Measurements from ENCODE around the gene ENSA. TPM values are rescaled to one million over a fixed set of nuclear protein-coding genes. Genes with fewer than 3 reads are reported as not detected.
"Not testable (repeated sequence)": the region's sequence is repeated elsewhere in the genome, so short reads cannot be mapped to it uniquely, and the experiment has no call there.

Gene ENSA
- polyA plus RNA-seq, 3 donors, result 30.6 to 40.3 (median 38.5) TPM

DNA sequence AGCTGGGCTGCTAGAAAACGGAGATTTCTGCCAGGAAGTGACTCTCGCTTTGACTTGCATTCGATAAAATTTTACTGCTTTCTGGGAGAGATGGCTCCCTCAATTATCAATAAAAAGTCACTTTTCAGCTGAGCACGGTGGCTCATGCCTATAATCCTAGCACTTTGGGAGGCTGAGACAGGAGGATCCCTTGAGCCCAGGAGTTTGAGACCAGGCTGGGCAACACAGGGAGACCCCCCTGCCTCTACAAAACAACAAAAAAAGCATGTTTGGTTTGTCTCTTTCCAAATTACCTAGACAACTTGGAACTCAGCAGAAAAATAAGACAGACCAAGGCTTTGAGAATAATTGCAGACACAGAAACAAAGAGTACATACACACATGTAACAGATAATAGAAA, 12.9 kb upstream of the ENSA start:
- intact Hi-C loops (cut with micrococcal nuclease), result no loop called here
- Mint-ChIP-seq H3K27ac (no peak overlapping the region), H3K9me3 (peaks cover 0 to 3% (median 0%) of the 10 kb centered on the region in 7 donors), H3K4me3 (no peak overlapping the region), H3K4me1 (no peaks in the 10 kb centered on the region), H3K27me3 (ENCODE audit: low read depth in 3 of 3) (no peaks in the 10 kb centered on the region), H3K36me3 (peaks cover 14% of the 10 kb centered on the region in 2 donors)
- Histone ChIP-seq H3K9me3 (replicated peaks in 1 of 2; ENCODE audit: control insufficient read depth in 1 of 2, insufficient read depth in 1 of 2, low read length in 2 of 2) (no peaks in the 10 kb centered on the region), H3K36me3 (replicated peaks in 1 of 2; ENCODE audit: control insufficient read depth in 1 of 2, insufficient read depth in 2 of 2, low read length in 2 of 2) (peaks cover 10 to 17% of the 10 kb centered on the region in 2 donors), H3K79me2 (ENCODE audit: insufficient read depth, low read length) (no peaks in the 10 kb centered on the region), H3K4me3 (replicated peaks in 1 of 3; ENCODE audit: low read depth in 2 of 3, low read length in 3 of 3) (no peak overlapping the region), H2AFZ (ENCODE audit: insufficient read depth, low read depth, low read length, poor library complexity, severe bottlenecking) (no peak overlapping the region), H3K4me1 (ENCODE audit: control insufficient read depth in 1 of 2, insufficient read depth in 2 of 2, low read length in 2 of 2) (no peaks in the 10 kb centered on the region), H3K27me3 (ENCODE audit: control insufficient read depth in 2 of 2, insufficient read depth in 2 of 2, low read length in 2 of 2) (no peaks in the 10 kb centered on the region), H3K27ac (ENCODE audit: low read depth in 1 of 2, low read length in 2 of 2) (no peak overlapping the region), H3K4me2 (replicated peaks; ENCODE audit: extremely low read depth, low read length, poor library complexity, severe bottlenecking) (no peak overlapping the region), H3K9ac (ENCODE audit: insufficient read depth, low read length, poor library complexity, severe bottlenecking) (no peak overlapping the region), H4K20me1 (ENCODE audit: insufficient read depth, low read length) (no peaks in the 10 kb centered on the region)
- 92% methylated on average over 4 of the region's 4 CpGs for WGBS (ENCODE audit: insufficient coverage)
- TF ChIP-seq, protein P1, sequence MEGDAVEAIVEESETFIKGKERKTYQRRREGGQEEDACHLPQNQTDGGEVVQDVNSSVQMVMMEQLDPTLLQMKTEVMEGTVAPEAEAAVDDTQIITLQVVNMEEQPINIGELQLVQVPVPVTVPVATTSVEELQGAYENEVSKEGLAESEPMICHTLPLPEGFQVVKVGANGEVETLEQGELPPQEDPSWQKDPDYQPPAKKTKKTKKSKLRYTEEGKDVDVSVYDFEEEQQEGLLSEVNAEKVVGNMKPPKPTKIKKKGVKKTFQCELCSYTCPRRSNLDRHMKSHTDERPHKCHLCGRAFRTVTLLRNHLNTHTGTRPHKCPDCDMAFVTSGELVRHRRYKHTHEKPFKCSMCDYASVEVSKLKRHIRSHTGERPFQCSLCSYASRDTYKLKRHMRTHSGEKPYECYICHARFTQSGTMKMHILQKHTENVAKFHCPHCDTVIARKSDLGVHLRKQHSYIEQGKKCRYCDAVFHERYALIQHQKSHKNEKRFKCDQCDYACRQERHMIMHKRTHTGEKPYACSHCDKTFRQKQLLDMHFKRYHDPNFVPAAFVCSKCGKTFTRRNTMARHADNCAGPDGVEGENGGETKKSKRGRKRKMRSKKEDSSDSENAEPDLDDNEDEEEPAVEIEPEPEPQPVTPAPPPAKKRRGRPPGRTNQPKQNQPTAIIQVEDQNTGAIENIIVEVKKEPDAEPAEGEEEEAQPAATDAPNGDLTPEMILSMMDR (IDR thresholded peaks at IDR 0.05), result no peak
- DNase-seq, result no peak

DNA sequence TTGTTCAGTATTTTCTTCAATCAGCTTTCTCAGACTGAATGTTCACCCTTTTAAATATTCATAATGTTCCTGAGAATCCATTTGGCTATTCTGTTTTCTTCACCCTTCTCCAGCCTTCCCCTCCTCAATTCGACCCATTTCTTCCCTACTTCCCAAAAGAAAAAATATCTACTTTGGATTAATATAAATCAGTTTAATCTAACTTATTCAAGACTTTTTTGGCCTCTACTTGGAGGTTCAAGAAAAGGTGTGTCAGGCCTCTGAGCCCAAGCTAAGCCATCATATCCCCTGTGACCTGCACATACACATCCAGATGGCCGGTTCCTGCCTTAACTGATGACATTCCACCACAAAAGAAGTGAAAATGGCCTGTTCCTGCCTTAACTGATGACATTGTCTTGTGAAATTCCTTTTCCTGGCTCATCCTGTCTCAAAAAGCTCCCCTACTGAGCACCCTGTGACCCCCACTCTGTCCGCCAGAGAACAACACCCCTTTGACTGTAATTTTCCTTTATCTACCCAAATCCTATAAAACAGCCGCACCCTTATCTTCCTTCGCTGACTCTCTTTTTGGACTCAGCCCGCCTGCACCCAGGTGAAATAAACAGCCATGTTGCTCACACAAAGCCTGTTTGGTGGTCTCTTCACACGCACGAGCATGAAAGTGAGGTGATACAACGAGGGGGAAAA, 11.9 kb upstream of the ENSA start:
- H3K27ac ChIP-seq (ENCODE audit: low read depth in 1 of 2, low read length in 2 of 2); intact Hi-C loops (cut with micrococcal nuclease); H3K9ac ChIP-seq (ENCODE audit: insufficient read depth, low read length, poor library complexity, severe bottlenecking); H3K36me3 Mint-ChIP-seq; H3K4me3 Mint-ChIP-seq; H3K4me3 ChIP-seq (replicated peaks in 1 of 3; ENCODE audit: low read depth in 2 of 3, low read length in 3 of 3); H2AFZ ChIP-seq (ENCODE audit: insufficient read depth, low read depth, low read length, poor library complexity, severe bottlenecking); H3K79me2 ChIP-seq (ENCODE audit: insufficient read depth, low read length); DNase-seq; H3K9me3 Mint-ChIP-seq; H4K20me1 ChIP-seq (ENCODE audit: insufficient read depth, low read length); H3K4me1 Mint-ChIP-seq; H3K27me3 Mint-ChIP-seq (ENCODE audit: low read depth in 3 of 3); H3K4me2 ChIP-seq (replicated peaks; ENCODE audit: extremely low read depth, low read length, poor library complexity, severe bottlenecking); H3K27me3 ChIP-seq (ENCODE audit: control insufficient read depth in 2 of 2, insufficient read depth in 2 of 2, low read length in 2 of 2); H3K36me3 ChIP-seq (replicated peaks in 1 of 2; ENCODE audit: control insufficient read depth in 1 of 2, insufficient read depth in 2 of 2, low read length in 2 of 2); H3K9me3 ChIP-seq (replicated peaks in 1 of 2; ENCODE audit: control insufficient read depth in 1 of 2, insufficient read depth in 1 of 2, low read length in 2 of 2); H3K4me1 ChIP-seq (ENCODE audit: control insufficient read depth in 1 of 2, insufficient read depth in 2 of 2, low read length in 2 of 2): not testable (repeated sequence)
- H3K27ac Mint-ChIP-seq, result peak overlapping the region in 2 of 7 donors; percentile 22 to 23
- 100% methylated on average over 1 of the region's 9 CpGs for WGBS (ENCODE audit: insufficient coverage)

DNA sequence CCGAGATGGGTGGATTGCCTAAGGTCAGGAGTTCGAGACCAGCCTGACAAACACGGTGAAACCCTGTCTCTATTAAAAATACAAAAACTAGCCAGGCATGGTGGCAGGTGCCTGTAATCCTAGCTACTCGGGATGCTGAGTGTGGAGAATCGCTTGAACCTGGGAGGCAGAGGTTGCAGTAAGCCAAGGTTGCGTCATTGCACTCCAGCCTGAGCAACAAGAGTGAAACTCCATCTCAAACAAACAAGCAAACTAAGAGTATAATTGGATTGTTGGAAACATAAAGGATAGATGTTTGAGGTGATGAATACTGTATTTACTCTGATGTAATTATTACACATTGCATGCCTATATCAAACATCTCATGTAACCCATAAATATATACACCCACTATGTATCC, 9.0 kb upstream of the ENSA start:
- H3K9me3 ChIP-seq (replicated peaks in 1 of 2; ENCODE audit: control insufficient read depth in 1 of 2, insufficient read depth in 1 of 2, low read length in 2 of 2); H2AFZ ChIP-seq (ENCODE audit: insufficient read depth, low read depth, low read length, poor library complexity, severe bottlenecking); H3K4me3 Mint-ChIP-seq; H3K79me2 ChIP-seq (ENCODE audit: insufficient read depth, low read length); H3K4me1 Mint-ChIP-seq; H4K20me1 ChIP-seq (ENCODE audit: insufficient read depth, low read length); H3K27ac ChIP-seq (ENCODE audit: low read depth in 1 of 2, low read length in 2 of 2); H3K4me1 ChIP-seq (ENCODE audit: control insufficient read depth in 1 of 2, insufficient read depth in 2 of 2, low read length in 2 of 2); H3K4me3 ChIP-seq (replicated peaks in 1 of 3; ENCODE audit: low read depth in 2 of 3, low read length in 3 of 3); H3K9me3 Mint-ChIP-seq; H3K36me3 ChIP-seq (replicated peaks in 1 of 2; ENCODE audit: control insufficient read depth in 1 of 2, insufficient read depth in 2 of 2, low read length in 2 of 2); intact Hi-C loops (cut with micrococcal nuclease); H3K27ac Mint-ChIP-seq; H3K27me3 Mint-ChIP-seq (ENCODE audit: low read depth in 3 of 3); H3K27me3 ChIP-seq (ENCODE audit: control insufficient read depth in 2 of 2, insufficient read depth in 2 of 2, low read length in 2 of 2); DNase-seq; H3K4me2 ChIP-seq (replicated peaks; ENCODE audit: extremely low read depth, low read length, poor library complexity, severe bottlenecking); H3K36me3 Mint-ChIP-seq; H3K9ac ChIP-seq (ENCODE audit: insufficient read depth, low read length, poor library complexity, severe bottlenecking): not testable (repeated sequence)
- 100% methylated on average over 1 of the region's 6 CpGs for WGBS (ENCODE audit: insufficient coverage)

DNA sequence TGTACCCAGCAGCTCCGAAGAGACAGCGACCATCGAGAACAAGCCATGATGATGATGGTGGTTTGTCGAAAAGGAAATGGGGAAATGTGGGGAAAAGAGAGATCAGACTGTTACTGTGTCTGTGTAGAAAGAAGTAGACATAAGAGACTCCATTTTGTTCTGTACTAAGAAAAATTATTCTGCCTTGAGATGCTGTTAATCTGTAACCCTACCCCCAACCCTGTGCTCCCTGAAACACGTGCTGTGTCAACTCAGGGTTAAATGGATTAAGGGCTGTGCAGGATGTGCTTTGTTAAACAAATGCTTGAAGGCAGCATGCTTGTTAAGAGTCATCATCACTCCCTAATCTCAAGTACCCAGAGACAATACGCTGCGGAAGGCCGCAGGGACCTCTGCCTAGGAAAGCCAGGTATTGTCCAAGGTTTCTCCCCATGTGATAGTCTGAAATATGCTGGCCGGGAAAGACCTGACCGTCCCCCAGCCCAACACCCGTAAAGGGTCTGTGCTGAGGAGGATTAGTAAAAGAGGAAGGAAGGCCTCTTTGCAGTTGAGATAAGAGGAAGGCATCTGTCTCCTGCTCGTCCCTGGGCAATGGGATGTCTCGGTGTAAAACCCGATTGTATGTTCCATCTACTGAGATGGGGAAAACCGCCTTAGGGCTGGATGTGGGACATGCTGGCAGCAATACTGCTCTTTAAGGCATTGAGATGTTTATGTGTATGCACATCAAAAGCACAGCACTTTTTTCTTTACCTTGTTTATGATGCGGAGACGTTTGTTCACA, 5.6 kb upstream of the ENSA start:
- H3K27ac ChIP-seq (ENCODE audit: low read depth in 1 of 2, low read length in 2 of 2); H3K36me3 Mint-ChIP-seq; H4K20me1 ChIP-seq (ENCODE audit: insufficient read depth, low read length); H3K4me3 ChIP-seq (replicated peaks in 1 of 3; ENCODE audit: low read depth in 2 of 3, low read length in 3 of 3); H3K27me3 Mint-ChIP-seq (ENCODE audit: low read depth in 3 of 3); intact Hi-C loops (cut with micrococcal nuclease); H2AFZ ChIP-seq (ENCODE audit: insufficient read depth, low read depth, low read length, poor library complexity, severe bottlenecking); H3K9me3 ChIP-seq (replicated peaks in 1 of 2; ENCODE audit: control insufficient read depth in 1 of 2, insufficient read depth in 1 of 2, low read length in 2 of 2); H3K27me3 ChIP-seq (ENCODE audit: control insufficient read depth in 2 of 2, insufficient read depth in 2 of 2, low read length in 2 of 2); H3K9me3 Mint-ChIP-seq; H3K4me3 Mint-ChIP-seq; H3K36me3 ChIP-seq (replicated peaks in 1 of 2; ENCODE audit: control insufficient read depth in 1 of 2, insufficient read depth in 2 of 2, low read length in 2 of 2); H3K79me2 ChIP-seq (ENCODE audit: insufficient read depth, low read length); DNase-seq; H3K4me1 ChIP-seq (ENCODE audit: control insufficient read depth in 1 of 2, insufficient read depth in 2 of 2, low read length in 2 of 2); H3K4me2 ChIP-seq (replicated peaks; ENCODE audit: extremely low read depth, low read length, poor library complexity, severe bottlenecking); H3K9ac ChIP-seq (ENCODE audit: insufficient read depth, low read length, poor library complexity, severe bottlenecking): not testable (repeated sequence)
- Mint-ChIP-seq H3K27ac (peak overlapping the region in 1 of 7 donors; percentile 7), H3K4me1 (peaks cover 13% of the 10 kb centered on the region)
- 54% methylated on average over 5 of the region's 17 CpGs for WGBS (ENCODE audit: insufficient coverage)
